ENCODE data around the gene RTP5. TPM values are rescaled to one million over a fixed set of nuclear protein-coding genes. Genes with fewer than 3 reads are reported as not detected.

Gene RTP5
- total and polyA plus RNA-seq, 2 donors (not counting 3 experiments of a cell fraction or from before 2014, with no cell fraction given), result not detected

- intact Hi-C loops (cut with micrococcal nuclease) (no loop called here), dilution Hi-C loops (cut with MboI; ENCODE audit: extremely low pct_ligation_motif_present, low sequenced_read_pairs) (no loop called here)
- no peak for FAIRE-seq
- no peaks in the 10 kb centered on the region for H3K36me3 ChIP-seq (ENCODE audit: control insufficient read depth in 2 of 2, extremely low read depth in 1 of 2, insufficient read depth in 2 of 2, low read length in 2 of 2)
- no peaks in the 10 kb centered on the region for H3K79me2 ChIP-seq (ENCODE audit: control insufficient read depth, insufficient read depth, low read length)
- peaks cover 0 to 4% of the 10 kb centered on the region in 2 experiments for H3K27me3 ChIP-seq (ENCODE audit: control insufficient read depth in 2 of 2, insufficient read depth in 2 of 2, low read length in 2 of 2)
- no peak for DNase-seq (ENCODE audit: low read depth, low spot score)
- no peak overlapping the region for H3K4me3 ChIP-seq (replicated peaks in 1 of 3; ENCODE audit: insufficient read depth in 1 of 3, low read depth in 1 of 3, low read length in 3 of 3)
- TF ChIP-seq POLR2AphosphoS5 (IDR thresholded peaks at IDR 0.05; ENCODE audit: insufficient read depth, low read depth, low read length), result no peak
- H4K20me1 ChIP-seq (replicated peaks; ENCODE audit: control insufficient read depth, extremely low read depth, insufficient read depth, low read length), result no peaks in the 10 kb centered on the region
- no peak overlapping the region for H3K27ac ChIP-seq (ENCODE audit: insufficient read depth, low read depth, low read length)
- no TSS peak for BruUV-seq (replicated peaks)
- no peak overlapping the region for H2AFZ ChIP-seq (ENCODE audit: low read depth, low read length)
- H3K9me3 ChIP-seq (replicated peaks; ENCODE audit: control insufficient read depth, insufficient read depth, low read length), result no peaks in the 10 kb centered on the region
- CTCF ChIA-PET, result no interaction called here
- H3K4me1 ChIP-seq (ENCODE audit: control insufficient read depth, extremely low read depth, insufficient read depth, low read length), result peaks cover 5% of the 10 kb centered on the region
- H3K9ac ChIP-seq (replicated peaks; ENCODE audit: extremely low read depth, insufficient read depth, low read length), result no peak overlapping the region
- H3K9me1 ChIP-seq (replicated peaks; ENCODE audit: control insufficient read depth, extremely low read depth, insufficient read depth, low read length), result no peaks in the 10 kb centered on the region
- POLR2A ChIA-PET, result no interaction called here
- no peak overlapping the region for H3K4me2 ChIP-seq (ENCODE audit: insufficient read depth, low read length)
Measured at GRCh38 chr2:241848761-241849615, 20.5 kb upstream of the RTP5 start.

- no peak overlapping the region for H3K9ac ChIP-seq (replicated peaks; ENCODE audit: extremely low read depth, insufficient read depth, low read length)
- CTCF ChIA-PET, result interaction anchor here (0.7 to 1.2 kb wide), 2 partner anchors 10 to 11 kb away, joined by 3 read pairs; no protein-coding TSS in a partner anchor
Measured at GRCh38 chr2:241849616-241850543, 19.6 kb upstream of the RTP5 start.

More at GRCh38 chr2:241849616-241850543, 19.6 kb upstream of the RTP5 start:
- dilution Hi-C loops (cut with MboI; ENCODE audit: extremely low pct_ligation_motif_present, low sequenced_read_pairs) (no loop called here), intact Hi-C loops (cut with micrococcal nuclease) (no loop called here)
- no peak for DNase-seq (ENCODE audit: low read depth, low spot score)
- Histone ChIP-seq H3K4me1 (ENCODE audit: control insufficient read depth, extremely low read depth, insufficient read depth, low read length) (no peaks in the 10 kb centered on the region), H3K36me3 (ENCODE audit: control insufficient read depth in 2 of 2, extremely low read depth in 1 of 2, insufficient read depth in 2 of 2, low read length in 2 of 2) (no peaks in the 10 kb centered on the region), H3K79me2 (ENCODE audit: control insufficient read depth, insufficient read depth, low read length) (no peaks in the 10 kb centered on the region), H3K4me2 (ENCODE audit: insufficient read depth, low read length) (no peak overlapping the region), H2AFZ (ENCODE audit: low read depth, low read length) (no peak overlapping the region), H3K4me3 (replicated peaks in 1 of 3; ENCODE audit: insufficient read depth in 1 of 3, low read depth in 1 of 3, low read length in 3 of 3) (no peak overlapping the region), H4K20me1 (replicated peaks; ENCODE audit: control insufficient read depth, extremely low read depth, insufficient read depth, low read length) (no peaks in the 10 kb centered on the region), H3K9me3 (replicated peaks; ENCODE audit: control insufficient read depth, insufficient read depth, low read length) (no peaks in the 10 kb centered on the region), H3K9me1 (replicated peaks; ENCODE audit: control insufficient read depth, extremely low read depth, insufficient read depth, low read length) (no peaks in the 10 kb centered on the region), H3K27me3 (ENCODE audit: control insufficient read depth in 2 of 2, insufficient read depth in 2 of 2, low read length in 2 of 2) (peaks cover 0 to 4% of the 10 kb centered on the region in 2 experiments), H3K27ac (ENCODE audit: insufficient read depth, low read depth, low read length) (no peak overlapping the region)
- TF ChIP-seq POLR2A (IDR thresholded peaks at IDR 0.05; ENCODE audit: low read depth, low read length) (no peak), GATA2 (IDR thresholded peaks at IDR 0.05; ENCODE audit: insufficient read depth, insufficient read length, low read depth, low read length) (no peak), CTCF (IDR thresholded peaks at IDR 0.05; ENCODE audit: extremely low read depth in 1 of 2, insufficient read depth in 1 of 2, low read depth in 1 of 2, low read length in 2 of 2) (no peak), EZH2 (IDR thresholded peaks at IDR 0.05; ENCODE audit: borderline replicate concordance, low read depth, low read length, severe bottlenecking) (no peak), POLR2AphosphoS5 (IDR thresholded peaks at IDR 0.05; ENCODE audit: insufficient read depth, low read depth, low read length) (no peak), MYC (IDR thresholded peaks at IDR 0.05; ENCODE audit: low read depth, low read length) (no peak), FOS (IDR thresholded peaks at IDR 0.05; ENCODE audit: borderline replicate concordance, insufficient read depth, low read length) (no peak), MAX (IDR thresholded peaks at IDR 0.05; ENCODE audit: insufficient read depth, insufficient read length) (no peak), JUN (IDR thresholded peaks at IDR 0.05; ENCODE audit: borderline replicate concordance, insufficient read depth, insufficient read length, low read depth) (no peak)
- no peak for FAIRE-seq
- BruUV-seq (replicated peaks), result no TSS peak
- POLR2A ChIA-PET, result no interaction called here
